Measurements from ENCODE around the gene TPRX1. TPM values are rescaled to one million over a fixed set of nuclear protein-coding genes. Genes with fewer than 3 reads are reported as not detected.
"Not testable (repeated sequence)": the region's sequence is repeated elsewhere in the genome, so short reads cannot be mapped to it uniquely, and the experiment has no call there.

The TPRX1 gene
- total and polyA plus RNA-seq, 2 donors, result not detected

DNA sequence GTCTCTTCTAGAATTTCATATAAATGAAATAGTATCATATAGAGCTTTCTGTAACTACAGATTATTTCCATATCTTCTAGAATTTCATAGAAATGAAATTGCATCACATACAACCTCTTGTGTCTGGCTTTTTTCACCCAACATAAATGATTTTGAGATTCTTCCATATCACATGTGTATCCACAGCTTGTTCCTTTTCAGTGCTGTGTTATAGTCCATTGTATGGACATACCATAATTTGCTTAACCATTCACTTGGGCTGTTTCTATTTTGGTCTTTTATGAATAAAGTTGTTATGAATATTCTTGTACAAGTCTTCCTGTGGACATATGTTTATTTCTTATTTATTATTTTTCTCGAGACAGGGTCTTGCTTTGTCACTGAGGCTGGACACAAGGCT is 11.7 kb downstream of the TPRX1 start:
- H3K27ac ChIP-seq (ENCODE audit: low read depth), result no peak overlapping the region
- H3K4me3 ChIP-seq (ENCODE audit: low read depth, low read length), result no peak overlapping the region
- 93% methylated on average over 1 of the region's 1 CpG for WGBS
- H3K4me1 ChIP-seq (ENCODE audit: insufficient read depth), result no peaks in the 10 kb centered on the region
- no peaks in the 10 kb centered on the region for H3K36me3 ChIP-seq (ENCODE audit: insufficient read depth)
- no peak for DNase-seq (ENCODE audit: extremely low spot score)

DNA sequence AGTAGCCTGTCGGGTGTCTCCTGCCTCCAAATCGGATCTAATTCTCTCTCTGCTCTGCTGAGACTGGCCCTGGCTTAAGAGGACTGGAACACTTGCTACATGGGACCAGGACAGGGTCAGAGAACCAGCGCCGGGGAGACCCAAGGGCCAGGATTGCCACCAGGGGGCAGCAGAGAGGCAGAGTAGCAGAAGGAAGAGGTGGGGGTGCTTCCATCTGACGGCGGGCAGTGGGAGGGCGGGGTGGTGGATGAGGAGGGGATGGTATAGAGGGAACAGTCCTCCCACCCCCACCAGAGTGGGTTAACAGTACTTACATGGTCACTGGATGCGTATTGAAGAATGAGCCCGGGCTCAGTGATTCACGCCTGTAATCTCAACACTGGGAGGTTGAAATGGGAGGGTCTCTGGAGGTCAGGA is 13.9 kb downstream of the TPRX1 start:
- no peak overlapping the region for H3K4me3 ChIP-seq (ENCODE audit: low read depth, low read length)
- 8% methylated on average over 10 of the region's 10 CpGs for WGBS
- DNase-seq (ENCODE audit: extremely low spot score), result no peak
- no peaks in the 10 kb centered on the region for H3K36me3 ChIP-seq (ENCODE audit: insufficient read depth)
- no peaks in the 10 kb centered on the region for H3K4me1 ChIP-seq (ENCODE audit: insufficient read depth)
- no peak overlapping the region for H3K27ac ChIP-seq (ENCODE audit: low read depth)

DNA sequence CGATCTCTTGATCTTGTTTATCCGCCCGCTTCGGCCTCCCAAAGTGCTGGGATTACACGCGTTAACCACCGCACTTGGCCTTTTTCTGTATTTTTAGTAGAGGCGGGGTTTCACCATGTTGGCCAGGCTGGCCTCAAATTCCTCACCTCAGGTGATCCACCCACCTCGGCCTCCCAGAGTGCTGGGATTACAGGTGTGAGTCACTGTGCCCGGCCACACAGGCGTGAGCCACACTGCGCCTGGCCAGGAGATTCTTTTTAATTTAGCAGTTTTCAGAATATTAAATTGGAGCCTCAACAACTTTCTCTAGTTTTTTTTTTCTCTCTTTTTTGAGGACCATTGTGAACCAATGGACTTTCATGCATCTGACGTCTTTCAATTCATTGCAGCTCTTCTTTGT is 14.5 kb downstream of the TPRX1 start:
- not testable (repeated sequence) for H3K27ac ChIP-seq (ENCODE audit: low read depth); DNase-seq (ENCODE audit: extremely low spot score); H3K4me1 ChIP-seq (ENCODE audit: insufficient read depth); H3K4me3 ChIP-seq (ENCODE audit: low read depth, low read length); H3K36me3 ChIP-seq (ENCODE audit: insufficient read depth)
- WGBS, result 89% methylated on average over 13 of the region's 13 CpGs

DNA sequence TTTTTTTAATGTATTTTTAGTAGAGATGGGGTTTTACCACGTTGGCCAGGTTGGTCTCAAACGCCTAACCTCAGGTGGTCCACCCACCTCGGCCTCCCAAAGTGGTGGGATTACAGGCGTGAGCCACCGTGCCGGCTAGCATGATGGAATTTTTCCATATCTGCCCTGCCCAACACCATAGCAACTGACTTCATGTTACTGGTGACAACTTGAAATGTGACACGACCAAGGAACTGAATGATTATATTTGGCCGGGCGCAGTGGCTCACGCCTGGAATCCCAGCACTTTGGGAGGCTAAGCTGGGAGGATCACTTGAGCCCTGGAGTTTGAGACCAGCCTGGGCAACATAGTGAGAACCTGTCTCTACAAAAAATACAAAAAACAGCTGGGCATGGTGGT is 17.0 kb downstream of the TPRX1 start:
- H3K27ac ChIP-seq (ENCODE audit: low read depth); H3K4me1 ChIP-seq (ENCODE audit: insufficient read depth); DNase-seq (ENCODE audit: extremely low spot score); H3K36me3 ChIP-seq (ENCODE audit: insufficient read depth); H3K4me3 ChIP-seq (ENCODE audit: low read depth, low read length): not testable (repeated sequence)
- 82% methylated on average over 10 of the region's 10 CpGs for WGBS

DNA sequence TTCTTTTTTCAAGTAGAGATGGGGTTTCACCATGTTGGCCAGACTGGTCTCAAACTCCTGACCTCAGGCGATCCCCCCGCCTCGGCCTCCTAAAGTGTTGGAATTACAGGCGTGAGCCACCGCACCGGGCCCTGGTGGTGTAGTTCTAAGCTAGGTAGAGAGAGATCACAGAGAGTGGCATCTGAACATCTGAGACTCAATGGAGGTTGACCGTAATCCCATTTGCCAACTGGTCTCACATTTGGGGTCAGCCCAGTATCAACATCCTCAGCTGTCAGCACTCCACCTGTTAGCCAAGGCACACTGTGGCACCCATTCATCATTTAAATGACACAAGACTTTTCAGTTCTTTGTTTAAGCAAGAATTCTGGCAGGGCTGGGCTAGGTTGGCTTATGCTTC is 17.8 kb downstream of the TPRX1 start:
- Histone ChIP-seq H3K4me3 (ENCODE audit: low read depth, low read length) (no peak overlapping the region), H3K36me3 (ENCODE audit: insufficient read depth) (peaks cover 2% of the 10 kb centered on the region), H3K27ac (ENCODE audit: low read depth) (no peak overlapping the region), H3K4me1 (ENCODE audit: insufficient read depth) (no peaks in the 10 kb centered on the region)
- 91% methylated on average over 7 of the region's 7 CpGs for WGBS
- no peak for DNase-seq (ENCODE audit: extremely low spot score)

DNA sequence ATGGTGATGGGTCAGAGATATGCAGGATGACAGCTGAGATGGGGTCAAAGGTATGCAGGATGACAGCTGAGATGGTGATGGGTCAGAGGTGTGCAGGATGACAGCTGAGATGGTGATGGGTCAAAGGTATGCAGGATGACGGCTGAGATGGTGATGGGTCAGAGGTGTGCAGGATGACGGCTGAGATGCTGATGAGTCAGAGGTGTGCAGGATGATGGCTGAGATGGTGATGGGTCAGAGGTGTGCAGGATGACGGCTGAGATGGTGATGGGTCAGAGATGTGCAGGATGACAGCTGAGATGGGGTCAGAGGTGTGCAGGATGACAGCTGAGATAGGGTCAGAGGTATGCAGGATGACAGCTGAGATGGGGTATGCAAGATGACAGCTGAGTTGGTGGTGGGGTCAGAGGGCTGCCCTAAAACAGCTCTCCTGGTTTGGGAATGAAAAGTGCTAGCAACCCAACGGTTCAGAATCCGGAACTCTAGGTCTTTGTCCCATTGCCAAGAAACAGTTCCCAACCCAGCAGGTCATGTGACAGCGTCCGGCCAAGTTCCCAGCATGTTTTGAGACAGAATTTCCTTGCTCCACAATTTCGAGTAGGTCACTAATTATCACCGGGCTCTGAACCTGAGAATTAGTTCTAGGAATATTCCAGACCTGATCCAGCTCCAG is 22.6 kb downstream of the TPRX1 start:
- no peak for DNase-seq (ENCODE audit: extremely low spot score)

DNA sequence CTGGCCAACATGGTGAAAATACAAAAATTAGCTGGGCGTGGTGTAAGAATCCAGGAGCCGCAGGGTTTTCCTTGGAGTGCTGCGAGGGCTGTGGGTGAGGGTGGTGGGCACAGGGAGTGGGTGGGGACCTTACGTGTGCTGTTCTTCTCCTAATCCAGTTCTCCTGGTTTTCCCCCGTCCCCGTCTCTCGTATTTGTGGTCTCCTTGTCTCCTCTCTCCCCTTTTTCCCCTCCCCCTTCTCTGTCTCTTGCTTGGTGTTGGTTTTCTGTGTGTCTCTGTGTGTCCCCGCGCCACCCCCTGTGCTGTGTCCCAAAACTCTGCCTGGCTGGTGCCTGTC is 24.2 kb downstream of the TPRX1 start:
- WGBS, result 57% methylated on average over 9 of the region's 9 CpGs
- peak overlapping the region; percentile 72 for H3K27ac ChIP-seq (ENCODE audit: low read depth)
- peaks cover 2% of the 10 kb centered on the region for H3K4me1 ChIP-seq (ENCODE audit: insufficient read depth)
- no peak for DNase-seq (ENCODE audit: extremely low spot score)
- peak overlapping the region; percentile 91 for H3K4me3 ChIP-seq (ENCODE audit: low read depth, low read length)
- peaks cover 2% of the 10 kb centered on the region for H3K36me3 ChIP-seq (ENCODE audit: insufficient read depth)

More for the DNA sequence above, 22.6 kb downstream of the TPRX1 start:
- H3K4me1 ChIP-seq (ENCODE audit: insufficient read depth), result peaks cover 2% of the 10 kb centered on the region
- H3K36me3 ChIP-seq (ENCODE audit: insufficient read depth), result peaks cover 2% of the 10 kb centered on the region
- no peak overlapping the region for H3K27ac ChIP-seq (ENCODE audit: low read depth)
- 46% methylated on average over 9 of the region's 9 CpGs for WGBS
- H3K4me3 ChIP-seq (ENCODE audit: low read depth, low read length), result no peak overlapping the region

DNA sequence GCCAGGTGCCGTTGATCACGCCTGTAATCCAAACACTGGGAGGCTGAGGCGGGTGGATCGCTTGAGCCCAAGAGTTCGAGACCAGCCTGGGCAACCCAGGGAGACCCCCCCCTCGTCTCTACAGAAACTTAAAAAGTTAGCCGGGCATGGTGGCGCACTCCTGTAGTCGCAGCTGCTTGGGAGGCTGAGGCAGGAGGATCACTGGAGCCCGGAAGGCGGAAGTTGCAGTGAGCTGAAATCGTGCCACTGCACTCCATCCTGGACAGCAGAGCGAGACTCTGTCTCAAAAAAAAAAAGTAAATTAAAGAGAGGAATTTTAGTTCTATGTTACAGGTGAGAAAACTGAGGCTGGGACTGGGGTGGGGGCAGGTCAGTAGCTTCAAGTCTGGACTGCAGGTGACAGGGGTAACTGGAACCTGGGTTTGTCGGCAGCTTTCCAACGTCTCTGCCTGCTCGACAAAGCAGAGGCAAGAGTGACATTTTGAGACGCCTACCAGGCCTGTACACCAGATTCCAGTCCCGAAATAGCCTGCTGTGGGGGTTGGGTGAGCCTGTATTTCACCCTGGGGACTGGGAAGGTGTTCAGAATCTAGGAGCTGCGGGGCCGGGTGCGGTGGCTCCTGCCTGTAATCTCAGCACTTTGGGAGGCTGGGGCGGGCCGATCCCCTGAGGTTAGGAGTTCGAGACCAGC is 24.7 kb downstream of the TPRX1 start:
- peak overlapping the region; percentile 91 for H3K4me3 ChIP-seq (ENCODE audit: low read depth, low read length)
- WGBS, result 41% methylated on average over 24 of the region's 24 CpGs
- peaks cover 2% of the 10 kb centered on the region for H3K4me1 ChIP-seq (ENCODE audit: insufficient read depth)
- peak overlapping the region; percentile 100 for H3K27ac ChIP-seq (ENCODE audit: low read depth)
- DNase-seq (ENCODE audit: extremely low spot score), result no peak
- peaks cover 2% of the 10 kb centered on the region for H3K36me3 ChIP-seq (ENCODE audit: insufficient read depth)

DNA sequence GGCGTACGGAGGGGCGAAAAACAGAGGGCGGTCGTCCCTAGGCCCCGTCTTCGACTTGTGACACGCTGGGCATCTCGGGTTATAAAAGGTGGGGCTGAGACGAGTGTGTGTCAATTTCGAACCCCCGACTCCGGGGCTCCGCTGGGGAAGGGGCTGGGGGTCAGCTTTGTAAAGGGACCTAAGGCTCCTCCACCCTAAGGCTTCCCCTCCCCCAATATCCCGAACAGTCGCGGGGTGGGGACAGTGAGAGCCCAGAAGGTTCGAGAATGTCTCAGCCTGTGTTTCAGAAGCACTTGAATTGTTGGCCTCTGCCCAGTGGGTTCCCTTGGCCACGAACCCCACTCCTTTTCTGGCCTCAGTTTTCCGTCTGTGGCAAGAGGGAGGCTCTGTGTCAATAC is 25.4 kb downstream of the TPRX1 start:
- H3K27ac ChIP-seq (ENCODE audit: low read depth), result peak overlapping the region; percentile 100
- WGBS, result under 1% methylated on average over 20 of the region's 20 CpGs
- no peak for DNase-seq (ENCODE audit: extremely low spot score)
- peaks cover 2% of the 10 kb centered on the region for H3K4me1 ChIP-seq (ENCODE audit: insufficient read depth)
- peak overlapping the region; percentile 91 for H3K4me3 ChIP-seq (ENCODE audit: low read depth, low read length)
- H3K36me3 ChIP-seq (ENCODE audit: insufficient read depth), result peaks cover under 1% of the 10 kb centered on the region

DNA sequence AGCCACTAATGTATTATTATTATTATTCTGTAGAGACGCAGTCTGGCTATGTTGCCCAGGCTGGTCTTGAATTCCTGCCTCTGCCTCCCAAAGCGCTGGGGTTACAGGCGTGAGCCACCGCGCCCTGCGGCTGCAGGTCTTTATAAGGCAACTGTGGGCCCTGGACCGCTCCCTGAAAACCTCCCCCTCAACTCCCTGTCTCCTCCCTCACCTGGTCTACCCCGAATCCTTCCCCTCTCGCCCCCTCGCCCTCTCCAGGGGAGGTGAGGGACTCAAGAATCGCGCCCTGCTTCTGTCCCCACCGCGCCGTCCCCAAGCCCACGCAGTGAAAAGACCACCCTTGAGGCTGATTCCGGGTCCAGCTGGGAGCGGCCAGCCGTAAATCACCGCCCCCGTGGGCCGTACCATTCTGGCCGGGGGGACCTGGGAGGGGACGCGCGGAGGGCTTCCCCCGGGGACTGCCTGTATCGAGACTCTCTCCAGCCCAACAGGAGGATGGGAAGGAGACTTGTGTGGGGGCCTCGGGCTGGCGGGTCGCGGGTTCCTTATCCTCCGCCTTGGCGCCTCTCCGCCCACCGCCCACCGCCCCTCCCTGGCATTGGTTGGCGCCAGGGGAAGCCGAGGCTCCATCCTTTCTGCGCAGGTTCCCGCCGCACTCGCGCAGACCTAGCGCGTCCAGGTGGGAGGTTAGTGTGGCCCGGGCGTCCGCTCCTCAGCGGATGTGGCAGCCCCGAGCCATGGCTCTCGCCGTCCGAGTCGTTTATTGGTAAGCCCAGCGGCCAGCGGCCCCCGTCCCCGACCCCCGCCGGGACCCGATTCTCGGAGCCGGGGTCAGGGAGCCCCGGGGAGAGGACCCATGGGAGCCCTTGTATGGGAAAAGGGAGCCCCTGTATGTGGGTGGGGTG is 26.1 kb downstream of the TPRX1 start, which contains the start of gene SELENOW:
SELENOW (plus strand) TSS at position 655 of the 905 bp plus-strand sequence; CDS start at position 738, 83 bp downstream.
- H3K4me1 ChIP-seq (ENCODE audit: insufficient read depth), result peaks cover 2% of the 10 kb centered on the region
- peak; percentile 72 for DNase-seq (ENCODE audit: extremely low spot score)
- H3K27ac ChIP-seq (ENCODE audit: low read depth), result peak within 1 kb of the TSS; percentile 100
- H3K36me3 ChIP-seq (ENCODE audit: insufficient read depth), result no peaks in the 10 kb centered on the region
- H3K4me3 ChIP-seq (ENCODE audit: low read depth, low read length), result peak within 1 kb of the TSS; percentile 91
- under 1% methylated on average over 65 of the region's 65 CpGs for WGBS

DNA sequence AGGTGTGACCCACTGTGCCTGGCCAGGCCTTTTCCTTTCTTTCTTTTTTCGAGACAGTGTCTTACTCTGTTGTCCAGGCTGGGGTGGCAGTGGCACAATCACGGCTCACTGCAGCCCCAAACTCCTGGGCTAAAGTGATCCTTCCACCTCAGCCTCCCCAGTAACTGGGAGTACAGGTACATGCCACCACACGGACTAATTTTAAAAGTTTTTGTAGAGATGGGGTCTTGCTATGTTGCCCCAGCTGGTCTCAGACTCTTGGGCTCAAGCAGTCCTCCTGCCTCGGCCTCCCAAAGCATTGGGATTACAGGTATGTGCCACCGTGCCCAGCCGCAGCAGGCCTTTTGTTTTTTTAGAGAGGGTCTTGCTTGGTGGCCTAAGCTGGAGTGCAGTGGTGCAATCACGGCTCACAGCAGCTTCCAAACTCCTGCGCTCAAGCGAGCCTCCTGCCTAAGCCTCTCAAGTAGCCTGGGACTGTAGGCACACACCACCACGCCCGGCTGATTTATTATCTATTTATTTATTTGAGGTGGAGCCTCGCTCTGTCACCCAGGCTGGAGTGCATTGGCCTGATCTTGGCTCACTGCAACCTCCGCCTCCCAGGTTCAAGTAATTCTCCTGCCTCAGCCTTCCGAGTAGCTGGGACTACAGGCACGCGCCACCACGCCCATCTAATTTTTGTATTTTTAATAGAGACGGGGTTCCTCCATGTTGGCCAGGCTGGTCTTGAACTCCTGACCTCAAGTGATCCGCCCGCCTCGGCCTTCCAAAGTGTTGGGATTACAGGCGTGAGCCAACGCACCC is 26.9 kb downstream of the TPRX1 start:
- Histone ChIP-seq H3K4me3 (ENCODE audit: low read depth, low read length) (peak overlapping the region; percentile 91), H3K27ac (ENCODE audit: low read depth) (peak overlapping the region; percentile 100)
- DNase-seq (ENCODE audit: extremely low spot score); H3K36me3 ChIP-seq (ENCODE audit: insufficient read depth); H3K4me1 ChIP-seq (ENCODE audit: insufficient read depth): not testable (repeated sequence)
- 74% methylated on average over 23 of the region's 23 CpGs for WGBS

DNA sequence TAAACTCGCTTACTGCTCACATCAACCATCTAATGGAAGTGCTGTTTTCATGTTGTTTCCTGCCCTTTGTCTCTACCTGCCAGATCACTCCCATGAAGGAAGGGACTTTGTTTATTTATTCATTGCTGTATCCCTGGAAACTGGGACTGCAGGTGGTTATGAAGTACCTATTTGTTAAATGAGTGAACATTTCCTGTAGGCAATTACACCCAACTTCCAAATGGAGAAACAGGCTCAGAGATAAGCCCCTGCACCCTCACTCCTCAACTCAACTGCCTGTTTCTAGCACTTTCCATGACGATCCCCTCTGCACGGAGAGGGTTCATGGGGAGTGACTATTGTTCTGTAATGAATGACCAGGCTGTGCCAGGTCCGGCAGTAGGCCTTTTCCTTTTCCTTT is 27.8 kb downstream of the TPRX1 start:
- peak; percentile 75 for DNase-seq (ENCODE audit: extremely low spot score)
- peaks cover 2% of the 10 kb centered on the region for H3K4me1 ChIP-seq (ENCODE audit: insufficient read depth)
- no peaks in the 10 kb centered on the region for H3K36me3 ChIP-seq (ENCODE audit: insufficient read depth)
- 71% methylated on average over 4 of the region's 4 CpGs for WGBS
- H3K4me3 ChIP-seq (ENCODE audit: low read depth, low read length), result no peak overlapping the region
- H3K27ac ChIP-seq (ENCODE audit: low read depth), result no peak overlapping the region

DNA sequence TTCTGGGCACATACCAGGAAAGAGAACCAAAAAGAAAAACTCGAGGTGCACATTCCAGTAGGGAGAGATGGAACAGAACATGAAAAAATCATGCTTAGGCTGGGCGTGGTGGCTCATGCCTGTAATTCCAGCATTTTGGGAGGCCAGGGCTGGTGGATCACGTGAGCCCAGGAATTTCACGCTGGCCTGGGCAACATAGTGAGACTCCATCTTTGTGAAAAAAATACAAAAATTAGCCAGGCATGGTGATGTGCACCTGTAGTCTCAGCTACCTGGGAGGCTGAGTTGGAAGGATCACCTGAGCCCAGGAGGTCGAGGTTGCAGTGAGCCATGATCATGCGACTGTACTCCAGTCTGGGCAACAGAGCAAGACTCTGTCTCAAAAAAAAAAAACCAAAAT is 33.1 kb downstream of the TPRX1 start:
- 86% methylated on average over 6 of the region's 6 CpGs for WGBS

More for the DNA sequence above, 33.1 kb downstream of the TPRX1 start:
- H3K4me1 ChIP-seq (ENCODE audit: insufficient read depth); H3K4me3 ChIP-seq (ENCODE audit: low read depth, low read length); DNase-seq (ENCODE audit: extremely low spot score); H3K27ac ChIP-seq (ENCODE audit: low read depth); H3K36me3 ChIP-seq (ENCODE audit: insufficient read depth): not testable (repeated sequence)

Measured in urinary bladder (tissue), 4 donors.